ENCODE data around the gene ADSS1.

The ADSS1 gene

GRCh38 chr14:104776481-104776880, 52.5 kb downstream of the ADSS1 start:
- peaks cover under 1% of the 10 kb centered on the region for H4K20me1 ChIP-seq (ENCODE audit: insufficient read depth, low read length, poor library complexity, severe bottlenecking)
- H3K9me3 ChIP-seq (ENCODE audit: insufficient read depth, low read depth, low read length), result no peaks in the 10 kb centered on the region
- H3K36me3 ChIP-seq (ENCODE audit: insufficient read depth, low read length), result peaks cover 51% of the 10 kb centered on the region; the same call in 1 of the 2 replicates
- H3K4me2 ChIP-seq (ENCODE audit: low read depth, low read length, poor library complexity, severe bottlenecking), result no peak overlapping the region
- H2AFZ ChIP-seq (ENCODE audit: low read length), result no peak overlapping the region
- H3K9me2 ChIP-seq (replicated peaks; ENCODE audit: low read depth, low read length), result no peaks in the 10 kb centered on the region
- TF ChIP-seq EZH2phosphoT487 (IDR thresholded peaks at IDR 0.05; ENCODE audit: borderline replicate concordance), result no peak
- no peaks in the 10 kb centered on the region for H3K4me1 ChIP-seq (ENCODE audit: insufficient read depth, low read length, poor library complexity, severe bottlenecking)
- H3K79me2 ChIP-seq (ENCODE audit: insufficient read depth, low read length), result peaks cover 6% of the 10 kb centered on the region; the same call in 1 of the 2 replicates
- no peaks in the 10 kb centered on the region for H3F3A ChIP-seq (ENCODE audit: low read depth)
- H3K9ac ChIP-seq (ENCODE audit: low read depth, low read length, poor library complexity, severe bottlenecking), result no peak overlapping the region
- no peaks in the 10 kb centered on the region for H3K27me3 ChIP-seq (ENCODE audit: insufficient read depth, low read length, poor library complexity, severe bottlenecking)
- H3K4me3 ChIP-seq (ENCODE audit: low read length, poor library complexity, severe bottlenecking), result no peak overlapping the region

DNA sequence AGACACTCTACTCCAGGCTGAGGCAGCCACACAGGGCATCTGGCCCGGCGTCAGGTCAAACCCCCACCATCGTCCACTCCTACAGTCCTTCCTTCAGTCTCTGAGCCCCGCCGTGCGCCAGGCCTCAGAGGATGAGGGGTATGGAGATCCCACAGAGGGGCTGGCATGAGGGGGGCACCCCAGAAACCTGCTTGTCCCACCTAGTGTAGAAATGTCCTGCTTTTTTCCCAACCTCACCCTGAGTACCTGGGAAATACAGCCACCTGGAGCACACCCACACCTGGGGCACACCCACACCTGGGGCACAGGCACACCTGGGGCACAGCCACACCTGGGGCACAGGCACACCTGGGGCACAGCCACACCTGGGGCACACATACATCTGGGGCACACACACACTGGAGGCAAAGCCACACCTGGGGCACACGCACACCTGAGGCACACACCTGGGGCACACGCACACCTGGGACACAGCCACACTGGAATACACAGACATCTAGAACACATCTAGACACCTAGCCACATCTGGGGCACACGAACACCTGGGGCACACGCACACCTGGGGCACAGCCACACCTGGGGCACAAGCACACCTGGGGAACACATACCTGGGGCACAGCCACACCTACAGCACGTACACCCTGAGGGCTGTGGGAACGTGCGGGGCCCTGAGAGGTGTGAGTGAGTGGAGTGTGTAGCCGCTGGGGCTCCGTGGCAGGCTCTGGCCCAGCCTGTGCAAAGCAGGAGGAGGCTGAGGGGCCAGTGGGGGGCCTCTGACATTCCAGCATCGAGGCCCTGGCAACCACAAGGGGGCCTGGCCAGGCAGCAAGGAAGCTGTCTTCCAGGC, 53.2 kb downstream of the ADSS1 start:
- Histone ChIP-seq H3K4me3 (ENCODE audit: low read length, poor library complexity, severe bottlenecking) (no peak overlapping the region), H3K9ac (ENCODE audit: low read depth, low read length, poor library complexity, severe bottlenecking) (no peak overlapping the region), H3K9me2 (replicated peaks; ENCODE audit: low read depth, low read length) (no peaks in the 10 kb centered on the region), H4K20me1 (ENCODE audit: insufficient read depth, low read length, poor library complexity, severe bottlenecking) (peaks cover 4% of the 10 kb centered on the region), H3K27me3 (ENCODE audit: insufficient read depth, low read length, poor library complexity, severe bottlenecking) (no peaks in the 10 kb centered on the region), H3K79me2 (ENCODE audit: insufficient read depth, low read length) (peaks cover 6% of the 10 kb centered on the region; the same call in 1 of the 2 replicates), H3K36me3 (ENCODE audit: insufficient read depth, low read length) (peaks cover 44% of the 10 kb centered on the region; the same call in 1 of the 2 replicates), H3K9me3 (ENCODE audit: insufficient read depth, low read depth, low read length) (no peaks in the 10 kb centered on the region), H3K4me1 (ENCODE audit: insufficient read depth, low read length, poor library complexity, severe bottlenecking) (no peaks in the 10 kb centered on the region), H3K4me2 (ENCODE audit: low read depth, low read length, poor library complexity, severe bottlenecking) (no peak overlapping the region), H2AFZ (ENCODE audit: low read length) (no peak overlapping the region), H3F3A (ENCODE audit: low read depth) (no peaks in the 10 kb centered on the region)
- no peak for TF ChIP-seq CTCF (conservative IDR thresholded peaks at IDR 0.05; ENCODE audit: low read length)
- no peak for TF ChIP-seq EZH2phosphoT487 (IDR thresholded peaks at IDR 0.05; ENCODE audit: borderline replicate concordance)

DNA sequence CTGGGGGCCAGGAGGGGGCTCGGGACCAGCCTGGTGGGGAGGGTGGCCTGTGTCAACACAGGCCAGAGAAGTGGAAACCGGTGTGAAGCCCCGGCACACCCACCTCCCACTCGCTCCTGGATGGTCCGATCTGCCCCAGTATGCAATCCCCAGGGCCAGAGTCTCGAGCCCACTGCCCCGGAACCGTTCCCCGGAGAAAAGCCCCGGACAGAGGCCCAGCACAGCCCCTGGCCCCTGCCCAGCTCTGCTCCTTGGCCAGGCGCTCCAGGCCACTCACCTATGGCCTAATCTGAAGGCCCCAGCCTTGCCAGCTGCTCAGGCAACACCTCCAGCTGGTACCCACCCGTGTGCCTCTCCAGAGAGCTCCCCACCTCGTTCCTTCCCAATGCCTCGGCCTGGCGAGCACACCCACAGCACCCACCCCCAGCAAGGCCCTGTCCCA, 53.8 kb downstream of the ADSS1 start:
- Histone ChIP-seq H3K4me3 (ENCODE audit: low read length, poor library complexity, severe bottlenecking) (no peak overlapping the region), H3F3A (ENCODE audit: low read depth) (no peaks in the 10 kb centered on the region), H4K20me1 (ENCODE audit: insufficient read depth, low read length, poor library complexity, severe bottlenecking) (peaks cover 7% of the 10 kb centered on the region), H3K4me1 (ENCODE audit: insufficient read depth, low read length, poor library complexity, severe bottlenecking) (no peaks in the 10 kb centered on the region), H3K27me3 (ENCODE audit: insufficient read depth, low read length, poor library complexity, severe bottlenecking) (no peaks in the 10 kb centered on the region), H3K9ac (ENCODE audit: low read depth, low read length, poor library complexity, severe bottlenecking) (no peak overlapping the region), H2AFZ (ENCODE audit: low read length) (no peak overlapping the region), H3K36me3 (ENCODE audit: insufficient read depth, low read length) (peaks cover 38% of the 10 kb centered on the region; the same call in 1 of the 2 replicates), H3K9me2 (replicated peaks; ENCODE audit: low read depth, low read length) (no peaks in the 10 kb centered on the region), H3K4me2 (ENCODE audit: low read depth, low read length, poor library complexity, severe bottlenecking) (no peak overlapping the region), H3K79me2 (ENCODE audit: insufficient read depth, low read length) (peaks cover 6% of the 10 kb centered on the region; the same call in 1 of the 2 replicates), H3K9me3 (ENCODE audit: insufficient read depth, low read depth, low read length) (no peaks in the 10 kb centered on the region)
- TF ChIP-seq CTCF (conservative IDR thresholded peaks at IDR 0.05; ENCODE audit: low read length), result no peak
- no peak for TF ChIP-seq EZH2phosphoT487 (IDR thresholded peaks at IDR 0.05; ENCODE audit: borderline replicate concordance)

Measured in Loucy (cell line).